ENCODE data around the gene TUBA1C. TPM values are rescaled to one million over a fixed set of nuclear protein-coding genes. Genes with fewer than 3 reads are reported as not detected.

The TUBA1C gene
- total and polyA plus RNA-seq, 2 of the 8 experiments (the other 6 are each of a cell fraction or from before 2014, with no cell fraction given): 504 to 3,101 TPM

DNA sequence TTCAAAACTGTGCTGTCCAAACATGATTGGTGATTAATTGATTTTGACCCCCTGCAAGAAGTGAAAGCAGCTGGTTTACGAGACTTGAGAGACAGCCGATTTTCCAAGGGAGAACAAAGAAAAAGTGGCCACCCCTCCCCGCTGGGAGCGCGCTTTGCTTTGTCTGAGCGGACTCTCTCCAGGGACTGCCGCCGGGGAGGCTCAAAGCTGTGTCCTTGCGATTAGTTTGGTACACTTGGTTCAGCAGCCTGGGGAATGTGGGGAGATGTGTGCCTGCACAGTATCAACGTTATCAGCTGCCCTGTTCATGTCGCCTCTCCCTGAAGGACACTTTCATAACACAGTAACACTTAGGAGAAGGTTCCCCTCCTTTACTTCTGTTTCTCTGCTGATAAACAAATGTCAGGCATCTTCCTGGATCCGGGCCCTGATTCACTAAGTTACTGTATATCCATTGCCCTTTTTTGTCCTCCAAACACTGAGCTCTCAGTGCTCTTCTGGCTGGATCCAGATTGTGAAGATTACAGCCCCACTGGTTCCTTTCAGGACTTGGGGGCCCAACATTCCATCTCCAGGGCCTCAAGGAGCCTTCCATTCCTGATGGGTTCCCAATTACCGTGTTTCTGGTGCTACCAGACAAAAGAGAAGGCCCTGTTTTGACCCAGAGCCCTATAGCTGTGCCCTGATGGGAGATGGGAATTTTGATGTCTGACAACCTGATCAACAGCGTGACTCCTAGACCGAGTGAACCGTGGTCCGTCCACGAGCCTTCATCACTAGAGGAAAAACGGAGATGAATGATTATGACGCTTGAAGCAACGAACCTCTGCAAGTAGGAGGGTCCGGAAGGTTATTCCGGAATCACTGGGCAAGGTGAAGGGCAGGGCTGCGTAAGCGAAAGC, 31.7 kb upstream of the TUBA1C start:
- Histone ChIP-seq H3K27ac (ENCODE audit: low read depth, low read length) (0 out of 2 replicates have a peak overlapping the region, but pooled peaks have one; percentile 21), H3K56ac (replicated peaks; ENCODE audit: insufficient read length, low read depth, low read length) (no peak overlapping the region), H2BK20ac (ENCODE audit: low read length) (peak overlapping the region; percentile 88), H3K4ac (replicated peaks; ENCODE audit: insufficient read length, low read depth, low read length) (no peak overlapping the region), H2BK120ac (replicated peaks; ENCODE audit: low read depth, low read length) (no peak overlapping the region), H3K18ac (ENCODE audit: extremely low read depth, low read length) (peak overlapping the region; percentile 42), H3K36me3 (ENCODE audit: control insufficient read depth in 2 of 4, insufficient read depth in 4 of 4, low read length in 3 of 4) (no peaks in the 10 kb centered on the region), H3K4me2 (ENCODE audit: insufficient read depth in 1 of 2, low read depth in 2 of 2, low read length in 2 of 2) (peak overlapping the region; percentile 33; a peak in 3 of 4 replicates), H3K27me3 (replicated peaks in 1 of 4; ENCODE audit: control insufficient read depth in 3 of 4, extremely low read depth in 1 of 4, insufficient read depth in 3 of 4, low read length in 3 of 4) (peaks cover 0 to 2% (median 0%) of the 10 kb centered on the region in 4 experiments; a peak in 2 of 7 replicates), H4K5ac (ENCODE audit: insufficient read length, low read depth, low read length) (no peak overlapping the region), H4K91ac (replicated peaks; ENCODE audit: insufficient read length, low read length) (peak overlapping the region; percentile 57), H3K9me3 (ENCODE audit: insufficient read depth in 2 of 2, low read depth in 1 of 2, low read length in 1 of 2) (no peaks in the 10 kb centered on the region), H3K79me2 (ENCODE audit: control insufficient read depth in 1 of 2, insufficient read depth in 2 of 2, low read length in 2 of 2) (no peaks in the 10 kb centered on the region), H2BK5ac (ENCODE audit: low read depth, low read length) (peak overlapping the region; percentile 66; the same call in 1 of the 2 replicates), H2BK12ac (ENCODE audit: low read depth, low read length) (peak overlapping the region; percentile 68), H4K8ac (ENCODE audit: extremely low read depth, insufficient read depth, low read length) (peak overlapping the region; percentile 19; the same call in 1 of the 2 replicates), H2BK15ac (ENCODE audit: low read length) (0 out of 2 replicates have a peak overlapping the region, but pooled peaks have one; percentile 81), H3K23ac (ENCODE audit: insufficient read length) (no peak overlapping the region), H3K9ac (replicated peaks in 1 of 4; ENCODE audit: extremely low read depth in 1 of 4, low read depth in 3 of 4, low read length in 3 of 4) (peak overlapping the region in 1 of 4 experiments; percentile 35; a peak in 3 of 7 replicates), H4K20me1 (replicated peaks in 1 of 2; ENCODE audit: control insufficient read depth in 1 of 2, insufficient read depth in 2 of 2, low read length in 2 of 2) (no peaks in the 10 kb centered on the region), H3K23me2 (ENCODE audit: low read depth, low read length) (no peaks in the 10 kb centered on the region), H3K4me3 (ENCODE audit: extremely low read depth in 1 of 4, insufficient read depth in 2 of 4, low read depth in 3 of 4, low read length in 4 of 4) (no peak overlapping the region), H3K79me1 (ENCODE audit: low read depth, low read length) (no peaks in the 10 kb centered on the region), H3K14ac (ENCODE audit: insufficient read length) (no peak overlapping the region), H2AFZ (ENCODE audit: low read length) (peak overlapping the region; percentile 92), H2AK5ac (ENCODE audit: low read depth, low read length) (peak overlapping the region; percentile 47), H3K4me1 (replicated peaks in 1 of 4; ENCODE audit: control insufficient read depth in 3 of 4, insufficient read depth in 4 of 4, low read length in 3 of 4) (peaks cover 3 to 13% (median 7%) of the 10 kb centered on the region in 4 experiments)
- FAIRE-seq (no peak), DNase-seq (ENCODE audit: low read depth in 1 of 2, low spot score in 2 of 2) (peak in 1 of 2 experiments; percentile 66)
- ChIA-PET POLR2A (ENCODE audit: partially characterized antibody) (interaction anchor here (0.8 to 2.4 kb wide), 6 partner anchors 10 to 102 kb away, joined by 3 to 17 read pairs (median 5); partner anchors contain the start of genes TUBA1B and TUBA1C), CTCF (ENCODE audit: partially characterized antibody) (interaction anchor here (0.8 to 3.8 kb wide), 15 partner anchors 9 to 145 kb away, joined by 3 to 34 read pairs (median 4); partner anchors contain the start of genes DHH, PRPH, TUBA1B and TUBA1C)
- TF ChIP-seq POU5F1 (IDR thresholded peaks at IDR 0.05; ENCODE audit: low read depth, low read length): no peak
- TF ChIP-seq CBX8 (IDR thresholded peaks at IDR 0.05; ENCODE audit: borderline replicate concordance, low read depth, low read length): no peak
- no peak for TF ChIP-seq BACH1 (IDR thresholded peaks at IDR 0.05; ENCODE audit: low read length)
- no peak for TF ChIP-seq RBBP5 (IDR thresholded peaks at IDR 0.05; ENCODE audit: borderline replicate concordance, low read depth, low read length)
- 65% methylated on average over 25 of the region's 25 CpGs; no CpG with 5 or more reads in 1 of the 2 experiments for WGBS, 2 experiments (ENCODE audit: extremely low coverage in 1 of 2, insufficient coverage in 1 of 2, insufficient read length in 1 of 2, insufficient replicate concordance in 2 of 2, low coverage in 1 of 2, low lambda C conversion rate in 2 of 2, missing lambda C conversion rate in 1 of 2)

Data from H1 (cell line).